ENCODE results near the gene OR6M1. TPM values are rescaled to one million over a fixed set of nuclear protein-coding genes. Genes with fewer than 3 reads are reported as not detected.

The OR6M1 gene
- total and polyA plus RNA-seq, 8 donors: not detected

DNA sequence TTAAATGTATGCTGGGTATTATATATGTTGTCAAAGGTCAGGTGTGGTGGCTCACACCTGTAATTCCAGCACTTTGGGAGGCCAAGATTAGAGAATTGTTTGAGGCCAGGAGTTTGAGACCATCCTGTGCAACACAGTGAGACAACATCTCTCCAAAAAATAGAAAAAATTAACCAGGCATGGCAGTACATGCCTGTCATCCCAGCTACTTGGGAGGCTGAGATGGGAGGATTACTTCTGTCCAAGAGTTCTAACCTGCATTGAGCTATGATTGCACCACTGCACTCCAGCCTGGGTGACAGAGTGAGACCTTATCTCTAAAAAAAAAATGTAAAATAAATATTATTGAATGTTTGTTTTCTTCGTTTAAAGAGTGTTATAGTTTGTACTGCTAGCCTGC lies 40.5 kb downstream of the OR6M1 start:
- H3K27me3 ChIP-seq: no peaks in the 10 kb centered on the region
- H3K9me3 ChIP-seq: peaks cover 7 to 18% (median 17%) of the 10 kb centered on the region in 4 donors
- no peak for DNase-seq
- WGBS, 5 donors: 7 to 27% (median 15%) methylated on average over 1 of the region's 1 CpG
- H3K36me3 ChIP-seq: no peaks in the 10 kb centered on the region
- intact Hi-C loops (cut with DNase I; ENCODE audit: low total_unique reads): no loop called here
- H3K4me3 ChIP-seq: no peak overlapping the region
- TF ChIP-seq EP300 (IDR thresholded peaks at IDR 0.05) (no peak), POLR2AphosphoS5 (IDR thresholded peaks at IDR 0.05) (no peak), POLR2A (IDR thresholded peaks at IDR 0.05) (no peak)
- TF ChIP-seq, protein P1, sequence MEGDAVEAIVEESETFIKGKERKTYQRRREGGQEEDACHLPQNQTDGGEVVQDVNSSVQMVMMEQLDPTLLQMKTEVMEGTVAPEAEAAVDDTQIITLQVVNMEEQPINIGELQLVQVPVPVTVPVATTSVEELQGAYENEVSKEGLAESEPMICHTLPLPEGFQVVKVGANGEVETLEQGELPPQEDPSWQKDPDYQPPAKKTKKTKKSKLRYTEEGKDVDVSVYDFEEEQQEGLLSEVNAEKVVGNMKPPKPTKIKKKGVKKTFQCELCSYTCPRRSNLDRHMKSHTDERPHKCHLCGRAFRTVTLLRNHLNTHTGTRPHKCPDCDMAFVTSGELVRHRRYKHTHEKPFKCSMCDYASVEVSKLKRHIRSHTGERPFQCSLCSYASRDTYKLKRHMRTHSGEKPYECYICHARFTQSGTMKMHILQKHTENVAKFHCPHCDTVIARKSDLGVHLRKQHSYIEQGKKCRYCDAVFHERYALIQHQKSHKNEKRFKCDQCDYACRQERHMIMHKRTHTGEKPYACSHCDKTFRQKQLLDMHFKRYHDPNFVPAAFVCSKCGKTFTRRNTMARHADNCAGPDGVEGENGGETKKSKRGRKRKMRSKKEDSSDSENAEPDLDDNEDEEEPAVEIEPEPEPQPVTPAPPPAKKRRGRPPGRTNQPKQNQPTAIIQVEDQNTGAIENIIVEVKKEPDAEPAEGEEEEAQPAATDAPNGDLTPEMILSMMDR (IDR thresholded peaks at IDR 0.05): no peak
- no peak overlapping the region for H3K27ac ChIP-seq
- no peaks in the 10 kb centered on the region for H3K4me1 ChIP-seq

DNA sequence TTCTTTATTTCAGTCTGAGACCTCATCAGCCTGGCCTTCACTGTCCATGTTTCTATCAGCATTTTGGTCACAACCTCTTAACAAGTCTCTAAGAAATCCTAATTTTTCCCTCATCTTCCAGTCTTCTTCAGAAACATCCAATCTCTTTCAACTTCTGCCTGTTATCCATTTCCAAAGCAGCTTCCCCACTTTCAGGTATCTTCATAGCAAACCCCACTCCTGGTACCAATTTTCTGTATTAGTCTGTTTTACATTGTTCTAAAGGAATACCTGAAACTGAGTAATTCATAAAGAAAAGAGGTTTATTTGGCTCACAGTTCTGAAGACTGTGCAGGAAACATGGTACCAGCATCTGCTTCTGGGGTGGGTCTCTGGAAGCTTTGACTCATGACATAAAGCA lies 43.7 kb downstream of the OR6M1 start:
- Histone ChIP-seq H3K27ac (no peak overlapping the region), H3K4me3 (no peak overlapping the region), H3K27me3 (no peaks in the 10 kb centered on the region), H3K9me3 (peaks cover 7 to 18% (median 17%) of the 10 kb centered on the region in 4 donors), H3K4me1 (no peaks in the 10 kb centered on the region), H3K36me3 (no peaks in the 10 kb centered on the region)
- TF ChIP-seq EP300 (IDR thresholded peaks at IDR 0.05) (no peak), POLR2AphosphoS5 (IDR thresholded peaks at IDR 0.05) (no peak), POLR2A (IDR thresholded peaks at IDR 0.05) (no peak)
- TF ChIP-seq, protein P1 (IDR thresholded peaks at IDR 0.05): no peak
- no peak for DNase-seq
- intact Hi-C loops (cut with DNase I; ENCODE audit: low total_unique reads): no loop called here

DNA sequence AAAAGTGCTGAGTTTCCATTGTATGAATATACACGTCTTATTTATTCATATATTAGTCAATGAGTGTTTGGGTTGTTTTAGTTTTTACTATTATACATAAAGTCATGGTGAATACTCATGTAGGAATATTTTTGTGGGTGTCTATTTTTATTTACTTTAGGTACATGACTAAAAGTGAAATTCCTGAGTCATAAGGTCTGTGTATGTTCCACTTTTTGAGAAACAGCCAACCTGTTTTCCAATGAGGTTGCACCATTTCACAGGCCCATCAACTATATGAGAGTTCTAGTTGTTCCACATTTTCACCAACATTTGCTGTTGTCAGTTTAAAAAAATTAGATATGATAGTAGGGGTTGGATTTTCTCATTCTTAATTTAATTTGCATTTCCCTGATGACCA lies 45.3 kb downstream of the OR6M1 start:
- no peaks in the 10 kb centered on the region for H3K27me3 ChIP-seq
- TF ChIP-seq POLR2AphosphoS5 (IDR thresholded peaks at IDR 0.05) (no peak), POLR2A (IDR thresholded peaks at IDR 0.05) (no peak), EP300 (IDR thresholded peaks at IDR 0.05) (no peak)
- TF ChIP-seq, protein P1 (IDR thresholded peaks at IDR 0.05): no peak
- H3K4me3 ChIP-seq: no peak overlapping the region
- 73 to 88% (median 78%) methylated on average over 1 of the region's 1 CpG for WGBS, 5 donors
- H3K36me3 ChIP-seq: no peaks in the 10 kb centered on the region
- no peaks in the 10 kb centered on the region for H3K4me1 ChIP-seq
- no peak for DNase-seq
- no peak overlapping the region for H3K27ac ChIP-seq
- H3K9me3 ChIP-seq: peaks cover 7 to 18% (median 17%) of the 10 kb centered on the region in 4 donors
- intact Hi-C loops (cut with DNase I; ENCODE audit: low total_unique reads): no loop called here

- H3K36me3 ChIP-seq: no peaks in the 10 kb centered on the region
- peaks cover 0 to 3% (median 0%) of the 10 kb centered on the region in 3 donors for H3K27me3 ChIP-seq
- no peaks in the 10 kb centered on the region for H3K4me1 ChIP-seq
- intact Hi-C loops (cut with DNase I; ENCODE audit: low total_unique reads): no loop called here
- H3K27ac ChIP-seq: no peak overlapping the region
- 65 to 83% (median 79%) methylated on average over 3 of the region's 3 CpGs for WGBS, 5 donors
- no peak for DNase-seq
- H3K9me3 ChIP-seq: peaks cover 7 to 18% (median 17%) of the 10 kb centered on the region in 4 donors
- no peak overlapping the region for H3K4me3 ChIP-seq
- TF ChIP-seq, protein P1 (IDR thresholded peaks at IDR 0.05): no peak
- TF ChIP-seq POLR2AphosphoS5 (IDR thresholded peaks at IDR 0.05): no peak
- no peak for TF ChIP-seq POLR2A (IDR thresholded peaks at IDR 0.05)
- no peak for TF ChIP-seq EP300 (IDR thresholded peaks at IDR 0.05)
Observed at GRCh38 chr11:123757976-123758375, 48.2 kb downstream of the OR6M1 start.
